NCI-H345 (cell line): Measurements from ENCODE around the gene AMDHD1.
"Not testable (repeated sequence)": the region's sequence is repeated elsewhere in the genome, so short reads cannot be mapped to it uniquely, and the experiment has no call there.

Source experiments
- DNase-seq: peaks from one replicate; lab custom pipeline; 2025; lab: John Stamatoyannopoulos, UW

AMDHD1 gene

GRCh38 chr12:95963096-95963495 lies 20.0 kb downstream of the AMDHD1 start:
- DNase-seq, result no peak

DNA sequence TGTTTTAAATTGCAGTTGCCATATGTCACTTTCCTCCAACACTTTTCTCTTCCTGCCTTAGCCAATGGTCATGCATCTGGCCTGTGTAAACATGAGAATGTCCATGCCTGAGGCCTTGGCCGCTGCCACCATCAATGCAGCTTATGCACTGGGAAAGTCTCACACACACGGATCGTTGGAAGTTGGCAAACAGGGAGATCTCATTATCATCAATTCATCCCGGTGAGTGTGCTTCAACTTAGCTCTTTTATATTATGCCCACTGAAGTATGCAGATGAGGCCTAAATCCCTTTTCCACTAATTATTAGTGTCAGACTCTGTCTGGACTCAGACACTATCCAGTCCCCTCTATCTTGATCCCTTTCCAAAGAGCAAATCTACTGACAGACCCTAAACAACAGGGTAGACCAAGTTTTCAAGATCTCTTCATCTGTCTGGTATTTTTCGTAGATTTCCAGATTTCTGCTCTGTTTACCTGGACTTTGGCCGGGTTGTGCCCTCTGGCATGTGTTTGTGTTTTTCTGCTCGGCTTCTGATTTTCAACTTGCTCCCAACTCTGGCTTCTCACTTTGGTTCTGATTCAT lies 23.2 kb downstream of the AMDHD1 start:
- no peak for DNase-seq

- DNase-seq, result no peak
Observed at GRCh38 chr12:95967301-95967700, 24.2 kb downstream of the AMDHD1 start.

GRCh38 chr12:95969116-95969515 lies 26.0 kb downstream of the AMDHD1 start:
- DNase-seq, result not testable (repeated sequence)

- no peak for DNase-seq
Observed at GRCh38 chr12:95970905-95971304, 27.8 kb downstream of the AMDHD1 start.

GRCh38 chr12:95972832-95973456 lies 29.8 kb downstream of the AMDHD1 start:
- DNase-seq, result no peak

GRCh38 chr12:95974358-95974757 lies 31.2 kb downstream of the AMDHD1 start:
- no peak for DNase-seq

- DNase-seq, result no peak
Observed at GRCh38 chr12:95975491-95975890, 32.4 kb downstream of the AMDHD1 start.

DNA sequence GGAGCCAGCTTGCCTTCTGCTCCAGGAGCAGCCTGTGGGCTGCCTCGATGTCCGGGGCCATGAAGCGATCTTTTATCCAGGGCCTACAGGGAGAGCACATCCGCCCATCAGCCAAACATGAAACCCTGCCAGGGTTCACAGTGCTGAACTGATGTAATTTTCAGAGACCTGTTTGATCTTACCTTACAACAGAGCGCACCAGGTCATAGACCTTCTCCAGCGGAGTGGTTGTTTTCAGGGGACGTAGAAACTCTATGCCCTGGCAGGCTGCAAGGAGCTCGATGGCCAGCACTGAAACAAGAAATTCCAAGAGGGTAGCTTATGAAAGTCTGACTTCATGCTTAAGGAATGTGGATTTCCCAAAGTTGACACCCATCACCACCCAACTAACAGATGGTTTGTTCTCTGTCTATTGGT lies 33.3 kb downstream of the AMDHD1 start:
- DNase-seq, result no peak

DNA sequence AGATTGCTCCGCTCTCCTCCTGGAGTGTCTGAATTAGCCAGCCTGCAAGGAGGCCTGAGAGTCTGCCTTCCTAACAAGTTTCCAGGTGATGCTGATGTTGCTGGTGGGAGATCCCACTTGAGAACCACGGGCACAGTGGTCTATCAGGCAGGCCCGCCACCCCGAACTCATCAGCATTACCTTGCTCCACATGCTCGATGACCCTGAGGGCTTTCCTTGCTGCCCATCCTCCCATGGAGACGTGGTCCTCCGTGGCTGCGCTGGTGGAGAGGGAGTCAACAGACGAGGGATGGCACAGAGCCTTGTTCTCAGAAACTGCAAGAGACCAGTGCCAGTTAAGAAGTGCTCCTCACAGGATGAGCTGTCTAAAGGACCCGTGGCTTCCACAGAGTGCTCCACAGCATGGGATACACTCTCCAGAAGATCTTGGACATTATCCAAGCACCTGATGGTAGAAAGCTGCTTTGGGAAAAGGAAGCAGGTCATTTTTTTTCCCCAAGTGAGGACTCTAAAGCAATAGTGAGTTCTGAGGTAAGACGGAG lies 34.7 kb downstream of the AMDHD1 start:
- DNase-seq, result no peak

GRCh38 chr12:95978351-95978750 lies 35.2 kb downstream of the AMDHD1 start:
- no peak for DNase-seq

DNA sequence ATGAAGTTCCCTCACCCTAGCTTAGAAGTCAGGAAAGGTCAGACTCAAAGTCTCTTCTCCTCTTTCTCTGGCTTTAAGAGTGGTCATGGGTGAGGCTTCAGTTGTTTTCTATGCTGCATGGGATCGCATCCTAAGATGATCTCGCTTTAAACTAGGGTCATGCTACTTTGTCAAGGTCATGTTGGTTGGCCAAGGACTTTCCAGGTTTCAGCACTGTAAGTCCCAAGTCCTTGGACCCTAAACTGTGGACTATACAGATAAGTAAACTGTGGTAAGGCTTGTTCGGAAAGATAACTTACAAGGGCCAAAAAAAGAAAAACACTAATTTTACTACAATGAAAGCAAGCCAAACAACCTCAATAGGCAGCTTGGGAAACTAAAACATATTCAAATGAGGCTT lies 35.6 kb downstream of the AMDHD1 start:
- DNase-seq, result no peak

- DNase-seq, result no peak
Observed at GRCh38 chr12:95980437-95980836, 37.3 kb downstream of the AMDHD1 start.

- no peak for DNase-seq
Observed at GRCh38 chr12:95982602-95983001, 39.5 kb downstream of the AMDHD1 start.

DNA sequence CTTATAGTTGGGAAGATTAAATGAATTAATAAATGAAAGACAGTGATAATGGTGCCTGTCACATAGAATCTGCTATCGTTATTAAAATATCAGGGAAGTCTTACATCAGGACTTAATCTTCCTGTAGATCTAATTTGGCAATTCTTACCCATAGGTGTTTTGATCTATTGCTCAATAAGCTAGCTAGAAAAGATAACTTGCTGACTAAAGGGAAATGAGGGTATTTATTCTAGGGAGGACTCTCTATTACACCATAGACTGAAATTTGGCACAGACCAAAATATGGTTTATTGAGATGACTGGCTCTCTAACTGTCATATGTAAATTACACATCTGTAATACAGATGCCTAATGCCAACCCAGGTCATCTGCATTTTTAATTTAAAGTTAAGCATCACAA lies 41.6 kb downstream of the AMDHD1 start:
- DNase-seq, result no peak

- no peak for DNase-seq
Observed at GRCh38 chr12:95986635-95987570, 43.8 kb downstream of the AMDHD1 start.

GRCh38 chr12:95988506-95989275 lies 45.6 kb downstream of the AMDHD1 start:
- no peak for DNase-seq

- no peak for DNase-seq
Observed at GRCh38 chr12:95989504-95990123, 46.5 kb downstream of the AMDHD1 start.

- DNase-seq, result no peak
Observed at GRCh38 chr12:95990136-95990535, 47.0 kb downstream of the AMDHD1 start.

- DNase-seq, result no peak
Observed at GRCh38 chr12:95993907-95994306, 50.8 kb downstream of the AMDHD1 start.

GRCh38 chr12:95994476-95994875 lies 51.3 kb downstream of the AMDHD1 start:
- no peak for DNase-seq
